ENCODE results near the gene TRMO. TPM values are rescaled to one million over a fixed set of nuclear protein-coding genes. Genes with fewer than 3 reads are reported as not detected.

TRMO gene
- total and polyA plus RNA-seq, 8 donors = 5.1 to 9.4 (median 6.5) TPM

DNA sequence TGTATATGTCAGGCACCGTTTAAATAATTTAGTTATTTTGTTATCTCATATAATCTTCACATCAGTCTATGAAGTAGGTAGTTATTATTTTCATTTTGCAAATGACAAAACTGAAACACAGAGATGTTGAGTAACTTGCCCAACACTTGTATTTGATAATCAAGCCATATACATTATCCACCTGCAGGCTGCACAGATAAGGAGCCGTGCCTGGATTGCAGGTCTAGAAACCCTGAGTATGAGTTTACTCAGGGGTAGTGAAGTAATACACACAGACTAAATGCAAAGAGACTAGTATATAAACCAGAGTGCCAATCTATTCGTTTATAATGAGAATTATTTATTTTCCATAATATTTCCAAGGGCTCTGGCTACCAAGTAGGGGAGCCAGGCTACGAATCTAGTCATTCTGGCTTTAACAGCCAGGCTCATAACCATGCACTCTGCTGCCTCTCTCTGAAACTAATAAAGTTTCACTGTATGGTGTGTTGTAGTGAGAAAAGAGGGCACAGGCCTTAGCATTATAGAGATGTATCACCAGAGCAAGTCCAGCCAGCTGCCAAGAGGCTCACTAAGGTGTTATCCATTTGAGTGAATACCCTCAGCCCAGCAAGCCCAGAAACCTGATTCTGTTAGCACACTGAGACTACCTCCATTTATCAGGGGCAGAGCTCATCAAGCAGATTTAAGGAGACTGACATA lies 11.1 kb upstream of the TRMO start:
- Histone ChIP-seq H3K4me1 (no peaks in the 10 kb centered on the region), H3K27ac (no peak overlapping the region), H3K27me3 (peaks cover 0 to 4% (median 2%) of the 10 kb centered on the region in 4 donors), H3K9me3 (no peaks in the 10 kb centered on the region), H3K36me3 (no peaks in the 10 kb centered on the region), H3K4me3 (no peak overlapping the region)
- FAIRE-seq (no peak), DNase-seq (no peak), ATAC-seq (no peak)
- TF ChIP-seq, protein P1, sequence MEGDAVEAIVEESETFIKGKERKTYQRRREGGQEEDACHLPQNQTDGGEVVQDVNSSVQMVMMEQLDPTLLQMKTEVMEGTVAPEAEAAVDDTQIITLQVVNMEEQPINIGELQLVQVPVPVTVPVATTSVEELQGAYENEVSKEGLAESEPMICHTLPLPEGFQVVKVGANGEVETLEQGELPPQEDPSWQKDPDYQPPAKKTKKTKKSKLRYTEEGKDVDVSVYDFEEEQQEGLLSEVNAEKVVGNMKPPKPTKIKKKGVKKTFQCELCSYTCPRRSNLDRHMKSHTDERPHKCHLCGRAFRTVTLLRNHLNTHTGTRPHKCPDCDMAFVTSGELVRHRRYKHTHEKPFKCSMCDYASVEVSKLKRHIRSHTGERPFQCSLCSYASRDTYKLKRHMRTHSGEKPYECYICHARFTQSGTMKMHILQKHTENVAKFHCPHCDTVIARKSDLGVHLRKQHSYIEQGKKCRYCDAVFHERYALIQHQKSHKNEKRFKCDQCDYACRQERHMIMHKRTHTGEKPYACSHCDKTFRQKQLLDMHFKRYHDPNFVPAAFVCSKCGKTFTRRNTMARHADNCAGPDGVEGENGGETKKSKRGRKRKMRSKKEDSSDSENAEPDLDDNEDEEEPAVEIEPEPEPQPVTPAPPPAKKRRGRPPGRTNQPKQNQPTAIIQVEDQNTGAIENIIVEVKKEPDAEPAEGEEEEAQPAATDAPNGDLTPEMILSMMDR (IDR thresholded peaks at IDR 0.05) = no peak
- WGBS, 2 donors = 58 to 77% methylated on average over 4 of the region's 4 CpGs
- intact Hi-C loops (cut with DNase I) = loop anchor here in 1 of 3 donors (10.0 kb wide), 1 partner anchor 101 kb away; no protein-coding TSS in a partner anchor

DNA sequence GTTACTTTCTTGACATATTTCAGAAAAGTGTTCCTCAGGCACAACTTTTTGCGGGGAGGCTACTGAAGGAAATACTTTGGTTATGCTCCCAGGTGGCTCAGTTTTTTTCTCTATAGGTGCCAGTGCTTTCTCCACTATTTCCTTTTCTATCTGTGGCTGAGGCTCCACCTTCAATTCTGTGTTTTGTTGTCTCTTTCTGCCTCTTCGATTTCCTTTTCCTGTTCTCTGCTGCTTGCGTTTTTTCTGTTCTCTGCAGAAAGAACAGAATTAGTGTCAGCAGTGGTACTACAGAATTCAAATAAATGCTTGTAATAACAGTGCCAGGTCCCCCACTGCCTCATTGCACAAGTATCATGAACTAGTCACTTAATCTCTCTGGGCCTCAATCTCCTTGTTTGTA lies 8.7 kb upstream of the TRMO start:
- Histone ChIP-seq H3K4me3 (no peak overlapping the region), H3K27ac (no peak overlapping the region), H3K36me3 (no peaks in the 10 kb centered on the region), H3K9me3 (no peaks in the 10 kb centered on the region), H3K27me3 (peaks cover 0 to 9% (median 0%) of the 10 kb centered on the region in 4 donors), H3K4me1 (no peaks in the 10 kb centered on the region)
- ATAC-seq (no peak), FAIRE-seq (no peak), DNase-seq (no peak)
- TF ChIP-seq, protein P1 (IDR thresholded peaks at IDR 0.05) = no peak
- intact Hi-C loops (cut with DNase I) = loop anchor here in 1 of 3 donors (10.0 kb wide), 1 partner anchor 104 kb away; no protein-coding TSS in a partner anchor
- 46 to 69% methylated on average over 3 of the region's 3 CpGs for WGBS, 2 donors

DNA sequence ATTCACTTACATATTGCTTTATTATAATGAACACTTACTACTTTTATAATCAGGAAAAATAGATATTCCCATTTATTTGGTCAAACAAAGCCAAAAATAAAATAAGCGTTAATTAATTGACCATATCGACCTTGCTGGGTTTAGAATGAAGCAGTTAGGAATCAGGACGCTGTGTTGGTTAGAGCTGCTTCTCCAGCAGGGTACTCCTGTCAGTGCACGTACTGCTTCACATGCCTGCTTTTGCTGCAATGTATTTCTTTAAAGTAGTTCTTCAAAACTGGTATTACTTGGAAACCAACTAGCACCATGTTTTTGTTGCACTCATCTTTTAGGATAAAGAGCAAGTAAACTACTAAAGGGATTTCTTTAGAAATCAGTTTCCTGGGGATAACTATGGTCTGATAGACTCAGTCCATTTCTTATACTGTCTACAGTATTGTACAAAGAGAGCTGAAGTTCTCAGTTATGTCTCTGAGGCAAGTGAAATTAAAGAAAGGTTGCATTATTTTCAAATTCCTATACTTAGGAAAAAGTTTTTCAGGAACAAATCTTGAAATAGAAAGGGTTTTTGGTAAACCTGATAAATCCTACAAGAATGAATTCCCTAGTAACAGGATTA lies 6.8 kb upstream of the TRMO start:
- intact Hi-C loops (cut with DNase I) = loop anchor here in 1 of 3 donors (10.0 kb wide), 1 partner anchor 106 kb away; no protein-coding TSS in a partner anchor
- FAIRE-seq (no peak), ATAC-seq (no peak), DNase-seq (no peak)
- Histone ChIP-seq H3K4me3 (no peak overlapping the region), H3K9me3 (no peaks in the 10 kb centered on the region), H3K27ac (no peak overlapping the region), H3K27me3 (peaks cover 0 to 9% (median 0%) of the 10 kb centered on the region in 4 donors), H3K36me3 (no peaks in the 10 kb centered on the region), H3K4me1 (no peaks in the 10 kb centered on the region)
- TF ChIP-seq, protein P1 (IDR thresholded peaks at IDR 0.05) = no peak
- 56% methylated on average over 4 of the region's 4 CpGs for WGBS, 2 donors

DNA sequence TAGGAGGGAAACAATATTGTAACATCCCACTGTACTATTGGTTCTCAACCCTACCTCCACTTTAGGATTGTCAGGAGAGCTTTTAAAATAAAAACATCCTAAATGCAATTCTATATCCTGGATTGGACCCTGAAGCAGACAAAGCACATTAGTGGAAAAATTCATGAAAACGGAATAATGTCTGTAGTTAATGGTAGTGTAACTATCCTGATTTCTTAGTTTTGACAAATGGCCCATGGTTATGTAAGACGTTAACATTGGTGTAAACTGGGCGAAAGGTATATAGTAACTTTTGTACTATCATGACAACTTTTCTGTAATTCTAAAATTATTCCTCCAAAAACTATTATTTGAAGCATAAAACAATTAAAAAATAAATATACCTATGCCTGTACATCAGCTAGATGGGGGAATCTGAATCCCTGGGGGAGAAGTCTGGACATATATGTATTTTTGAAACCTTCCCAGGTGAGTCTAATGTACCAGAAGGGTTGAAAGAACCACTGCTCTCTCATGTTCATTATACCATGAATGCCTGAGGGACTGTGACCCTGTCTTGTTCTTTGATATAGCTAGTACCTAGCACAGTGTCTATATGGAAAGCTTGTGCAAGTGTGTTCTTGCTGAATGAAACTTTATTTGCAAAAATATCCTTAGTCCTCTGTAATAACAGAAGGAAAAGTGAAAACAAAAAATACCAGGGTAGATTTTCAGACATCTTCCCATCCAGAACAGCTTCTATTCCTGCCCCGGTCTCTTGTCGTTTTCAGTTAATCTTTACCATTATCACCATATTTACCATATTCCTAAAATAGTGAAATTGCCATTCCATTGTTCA lies 3.4 kb upstream of the TRMO start:
- no peak for FAIRE-seq

More for the DNA sequence above, 3.4 kb upstream of the TRMO start:
- intact Hi-C loops (cut with DNase I) = loop anchor here in 1 of 3 donors (10.0 kb wide), 1 partner anchor 109 kb away; no protein-coding TSS in a partner anchor
- TF ChIP-seq, protein P1 (IDR thresholded peaks at IDR 0.05) = no peak
- ATAC-seq = no peak
- no peak overlapping the region for H3K4me3 ChIP-seq
- peaks cover 2 to 10% (median 5%) of the 10 kb centered on the region in 3 donors for H3K4me1 ChIP-seq
- no peaks in the 10 kb centered on the region for H3K36me3 ChIP-seq
- whole genome bisulfite sequencing, 2 donors = 45 to 53% methylated on average over 5 of the region's 5 CpGs
- no peak for DNase-seq
- H3K9me3 ChIP-seq = no peaks in the 10 kb centered on the region
- H3K27ac ChIP-seq = no peak overlapping the region
- H3K27me3 ChIP-seq = peaks cover 0 to 5% (median 0%) of the 10 kb centered on the region in 4 donors
